Stimulated activated CD8-positive, alpha-beta memory T cell treated with anti-CD3 and anti-CD28 coated beads, Interleukin-4, amount 100 ng/mL, for 1 hour (primary cell): ENCODE measurements around the gene OS9.

Experiments
- DNase-seq, 2 donors: peaks; one replicate each; pipeline ENCODE4 v3.0.0-alpha.2; 2020; ENCODE audit warnings: low read depth in 2 of 2, low spot score in 1 of 2

Gene OS9

DNA sequence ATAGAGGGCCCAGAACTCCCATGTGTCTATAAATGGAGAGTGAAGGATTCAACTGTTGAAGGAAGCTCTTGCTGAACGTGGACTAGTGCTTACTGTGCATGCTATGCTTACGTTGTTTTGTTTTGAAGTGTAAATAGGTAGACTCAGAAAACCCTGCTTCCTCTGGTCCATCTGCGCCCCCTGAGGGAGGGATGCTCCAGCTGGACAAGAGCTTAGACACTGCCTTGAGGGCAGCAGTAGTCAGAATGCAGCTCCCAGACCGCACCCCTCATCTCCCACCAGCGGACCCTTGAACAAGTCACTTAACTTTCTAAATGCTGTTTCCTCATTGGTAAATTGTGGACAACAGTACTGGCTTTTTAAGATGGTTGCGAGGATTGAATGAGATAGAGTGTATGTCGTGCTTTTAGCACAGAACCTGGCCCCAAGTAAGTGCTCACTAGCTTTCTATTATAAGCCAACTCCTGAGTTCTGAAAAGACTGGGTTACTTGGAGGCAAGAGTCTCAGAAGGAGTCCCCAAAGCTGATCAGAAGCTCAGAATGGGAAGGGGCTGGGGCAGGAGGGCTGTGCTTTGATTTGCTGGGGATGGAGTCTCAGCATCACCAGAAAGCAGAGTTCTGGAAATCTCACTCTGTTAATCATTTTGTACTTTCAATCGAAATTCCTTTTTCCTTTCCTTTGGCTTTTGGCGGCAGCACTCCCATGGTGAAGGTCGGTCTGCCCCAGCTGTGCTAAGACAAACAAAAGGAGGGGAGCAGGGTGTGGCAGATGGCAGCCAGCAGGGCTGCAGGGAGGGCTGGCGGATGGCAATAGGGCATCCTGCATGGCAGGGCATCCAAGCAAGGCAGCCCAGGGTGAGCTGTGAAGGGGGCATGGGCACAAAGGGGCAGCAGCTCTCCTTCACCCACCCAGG lies 29.0 kb downstream of the OS9 start:
- no peak for DNase-seq

DNA sequence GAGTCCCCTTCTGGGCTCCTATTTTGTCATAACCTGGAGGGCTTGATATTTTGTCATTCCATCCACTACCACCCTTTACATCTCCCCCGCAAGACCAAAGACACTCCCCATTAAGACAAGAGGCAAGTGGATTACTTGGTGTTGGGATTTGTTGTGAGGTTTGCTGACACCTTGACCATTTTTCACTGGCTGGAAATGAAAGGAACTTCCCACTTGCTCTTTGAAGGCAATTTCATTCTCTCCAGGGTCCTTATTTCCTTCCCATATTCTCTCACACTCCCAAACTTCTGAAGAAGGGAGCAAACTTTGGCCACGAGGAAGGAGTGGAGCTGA lies 29.7 kb downstream of the OS9 start:
- DNase-seq = no peak

DNA sequence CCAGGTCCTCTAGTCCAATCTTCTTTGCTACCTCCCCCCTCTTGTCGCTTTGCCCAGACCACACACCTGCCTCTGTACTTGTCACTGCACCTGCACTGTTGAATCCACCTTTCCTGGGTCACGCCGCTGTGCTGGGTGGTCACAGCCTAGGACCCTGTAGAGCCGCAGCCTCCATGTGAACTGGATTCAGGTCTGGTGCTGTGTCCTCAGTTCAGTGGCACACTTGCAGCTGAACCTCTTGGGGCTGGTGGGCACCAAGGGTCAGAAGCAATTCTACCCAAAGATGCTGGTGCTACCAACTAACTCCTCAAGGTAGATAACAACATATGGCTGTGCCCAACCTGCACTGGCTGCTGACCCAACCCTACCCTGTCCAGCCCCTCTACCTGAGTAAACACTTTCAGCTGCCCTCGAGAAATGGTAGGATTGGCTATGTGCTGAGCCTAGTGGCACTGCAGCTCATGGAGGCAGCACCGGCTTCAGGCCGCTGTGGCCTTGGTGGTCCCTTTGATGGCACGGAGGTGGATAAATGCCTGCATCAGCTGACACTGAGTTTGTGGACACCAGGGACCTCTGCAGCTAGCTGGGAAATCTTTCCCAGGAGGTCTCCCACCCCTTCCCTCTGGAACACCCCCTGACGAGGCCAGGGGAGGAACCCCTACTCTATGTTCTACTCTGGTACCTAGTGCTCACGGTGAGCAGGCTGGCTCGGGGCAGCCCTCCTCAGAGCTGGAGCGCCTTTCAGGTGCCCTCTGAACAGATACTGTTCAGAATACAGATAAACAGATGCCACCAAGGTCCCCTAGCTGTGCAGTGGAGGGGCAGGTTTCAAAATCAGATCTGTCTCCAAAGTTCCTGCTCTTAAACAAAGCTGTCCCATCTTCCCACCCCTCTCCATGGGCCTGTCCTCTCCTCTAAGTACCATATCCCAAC lies 30.3 kb downstream of the OS9 start:
- no peak for DNase-seq

DNA sequence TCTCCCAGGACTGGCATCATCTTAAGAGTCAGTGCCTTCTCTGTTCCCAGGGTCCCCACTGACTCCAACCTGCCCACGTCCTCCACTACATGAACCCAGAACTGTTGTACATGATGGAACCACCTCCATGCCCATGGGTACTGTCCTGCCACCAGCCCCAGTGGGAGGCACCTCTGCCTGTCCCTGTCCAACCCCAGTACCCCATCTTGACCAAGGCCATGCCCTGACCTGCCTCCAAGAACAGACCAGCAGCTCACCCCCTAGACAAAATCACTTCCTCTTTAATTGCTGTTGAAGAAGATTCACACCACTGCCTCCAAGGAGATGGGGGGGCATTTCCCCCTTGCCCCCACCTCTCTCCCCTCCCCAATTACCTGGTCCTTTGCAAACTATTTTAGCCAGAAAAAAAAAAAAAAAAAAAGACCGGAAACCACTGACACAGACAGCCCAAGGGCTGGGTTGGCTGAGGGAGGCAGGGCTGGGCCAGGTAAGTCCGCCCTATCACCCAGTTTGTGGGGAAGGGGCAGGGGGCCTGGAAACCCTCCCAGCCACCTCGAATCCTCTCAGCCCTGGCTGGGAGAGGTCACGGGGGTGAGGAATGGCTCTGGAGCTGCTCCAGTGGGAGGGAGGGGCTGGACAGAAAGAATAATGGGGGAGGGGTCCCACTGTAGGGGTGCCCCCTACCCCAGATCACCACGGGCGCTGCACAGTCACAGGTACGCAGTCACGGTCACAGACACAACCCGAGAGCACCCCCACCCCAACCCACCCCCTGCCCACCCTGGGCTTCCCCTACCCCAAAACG lies 31.2 kb downstream of the OS9 start:
- DNase-seq = no peak

DNA sequence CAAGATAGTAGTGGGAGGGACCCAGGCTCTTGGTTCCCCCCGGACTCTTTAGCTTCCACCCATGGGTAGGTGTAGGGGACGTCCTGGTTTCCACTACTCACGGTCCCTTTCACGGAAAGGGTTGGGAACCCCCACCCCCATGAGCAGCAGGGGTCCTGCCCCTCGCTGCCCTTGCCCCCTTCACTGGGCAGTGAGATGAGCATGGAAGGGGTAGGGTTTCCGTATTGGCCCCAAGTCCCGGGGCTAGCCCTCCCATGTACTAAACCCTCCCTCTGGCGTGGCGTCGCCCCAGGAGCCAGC lies 31.9 kb downstream of the OS9 start:
- DNase-seq = no peak

DNA sequence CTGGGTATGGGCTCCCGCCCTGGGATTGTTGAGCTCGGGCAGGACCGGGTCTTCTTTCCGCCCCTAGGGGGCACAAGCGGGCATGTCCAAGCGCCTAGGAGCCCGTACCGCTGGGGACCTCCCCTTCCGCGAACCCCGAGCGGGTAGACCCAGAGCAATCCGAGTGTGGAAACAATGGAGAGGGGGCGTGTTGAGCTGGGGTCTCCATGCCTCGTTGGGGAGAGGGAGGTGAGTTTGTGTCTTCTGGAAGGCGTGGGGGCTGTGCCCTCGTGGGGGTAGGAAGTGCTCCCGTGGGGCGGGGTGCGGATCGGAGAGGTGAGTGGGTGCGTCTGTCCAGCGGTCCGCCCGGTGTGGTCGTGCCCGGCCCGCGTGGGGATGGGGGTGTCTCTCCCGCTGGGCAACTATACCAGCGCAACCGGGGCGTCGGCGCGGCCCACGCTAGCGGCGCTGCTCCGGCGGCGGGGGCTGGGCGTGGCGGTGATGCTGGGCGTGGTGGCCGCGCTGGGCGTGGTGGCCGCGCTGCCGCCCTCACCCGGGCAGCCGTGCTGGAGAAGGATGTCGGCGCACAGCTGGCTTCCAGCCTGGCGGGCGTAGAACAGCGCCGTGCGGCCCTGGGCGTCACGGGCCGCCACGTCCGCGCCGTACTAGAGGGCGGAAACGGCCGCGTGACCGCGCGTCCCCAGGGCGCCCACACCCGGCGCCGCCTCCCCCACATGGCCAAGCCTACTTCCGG lies 32.4 kb downstream of the OS9 start:
- DNase-seq = no peak

DNA sequence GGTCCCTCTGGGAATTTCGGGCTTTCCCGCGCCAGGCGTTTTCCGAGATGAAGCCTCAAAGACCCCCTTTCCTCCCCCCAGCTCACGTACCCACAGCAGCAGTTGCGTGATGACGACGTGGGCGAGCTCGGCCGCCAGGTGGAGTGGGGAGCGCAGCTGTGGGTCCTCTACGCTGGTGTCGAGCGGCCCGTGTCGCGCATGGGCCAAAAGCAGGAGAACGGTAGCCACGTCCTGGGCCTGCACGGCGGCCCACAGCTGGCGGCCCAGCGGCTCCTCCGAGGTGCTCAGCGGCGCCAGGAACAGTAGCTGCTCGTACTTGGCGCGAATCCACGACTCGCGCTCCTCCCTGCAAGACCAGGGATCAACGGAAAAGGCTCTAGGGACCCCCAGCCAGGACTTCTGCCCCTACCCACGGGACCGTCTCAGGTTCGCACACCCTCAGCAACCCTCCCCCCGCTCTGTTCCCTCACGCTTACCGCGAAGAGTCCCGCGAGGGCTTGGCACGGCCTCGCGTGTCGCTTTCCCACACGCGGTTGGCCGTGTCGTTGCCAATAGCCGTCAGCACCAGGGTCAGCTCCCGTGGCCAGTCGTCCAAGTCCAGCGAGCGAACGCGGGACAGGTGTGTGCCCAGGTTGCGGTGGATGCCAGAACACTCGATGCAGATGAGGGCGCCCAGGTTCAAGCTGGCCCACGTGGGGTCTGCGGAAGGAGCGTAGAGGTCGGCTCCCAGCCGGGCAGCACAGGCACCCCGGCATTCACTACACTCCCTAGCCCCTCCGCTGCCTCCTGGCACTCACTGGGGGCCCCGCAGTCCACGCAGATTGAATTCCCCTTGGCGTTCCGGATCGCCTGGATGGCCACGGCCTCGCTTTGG lies 33.2 kb downstream of the OS9 start:
- DNase-seq = no peak

DNA sequence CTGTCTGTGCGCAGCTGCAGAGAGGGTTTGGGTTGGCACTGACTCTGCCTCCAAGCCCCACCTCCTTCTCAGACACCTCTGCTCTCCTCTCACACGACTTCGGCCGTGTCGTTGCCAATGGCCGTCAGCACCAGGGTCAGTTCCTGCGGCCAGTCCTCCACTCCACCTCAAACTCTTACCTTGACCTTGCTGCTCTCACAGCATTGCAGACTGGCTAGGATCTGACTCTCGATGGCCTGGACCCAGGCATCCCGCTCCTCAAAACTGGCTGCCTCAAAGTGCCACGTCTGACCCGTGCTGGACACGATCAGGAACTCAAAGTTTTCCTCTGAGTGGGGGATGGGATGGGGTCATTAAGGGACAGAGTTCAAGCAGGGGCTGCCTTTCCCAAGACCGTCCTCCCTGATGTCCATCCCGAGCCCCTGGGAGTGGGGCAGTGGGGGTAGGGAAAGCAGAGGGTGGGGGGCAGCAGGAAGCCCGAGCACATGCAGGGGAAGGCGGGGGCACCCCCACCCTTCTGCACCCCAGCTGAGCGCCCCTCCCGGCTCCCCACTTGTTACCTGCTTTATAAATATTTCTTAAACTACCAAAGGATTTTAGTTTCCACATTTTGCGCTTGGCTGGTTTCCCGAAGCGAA lies 33.9 kb downstream of the OS9 start:
- DNase-seq = no peak

DNA sequence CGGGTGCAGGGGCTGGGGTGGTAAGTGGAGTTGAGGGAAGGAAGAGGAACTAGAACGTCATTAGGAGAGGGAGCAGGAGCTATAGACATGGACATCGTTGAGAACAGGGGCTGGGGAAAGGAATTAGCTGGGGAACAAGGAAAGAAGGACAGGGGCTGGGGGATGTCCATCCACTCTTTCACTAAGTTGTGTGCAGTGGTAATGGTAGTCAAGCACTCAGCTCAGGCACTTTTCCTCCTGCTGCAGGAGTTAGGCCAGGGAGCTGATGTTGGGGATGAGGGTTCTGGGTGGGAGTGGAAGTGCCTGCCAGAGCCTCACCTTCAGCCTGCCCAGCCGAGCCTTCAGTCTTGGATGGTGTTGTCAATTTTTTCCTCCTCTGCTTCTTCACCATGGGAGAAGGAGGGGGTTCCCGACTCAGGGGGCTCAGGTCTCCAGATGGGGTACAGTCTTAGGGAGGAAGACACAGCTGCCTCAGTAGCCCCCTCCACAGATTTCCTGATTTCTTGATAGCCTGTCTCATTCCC lies 35.5 kb downstream of the OS9 start:
- no peak for DNase-seq

DNA sequence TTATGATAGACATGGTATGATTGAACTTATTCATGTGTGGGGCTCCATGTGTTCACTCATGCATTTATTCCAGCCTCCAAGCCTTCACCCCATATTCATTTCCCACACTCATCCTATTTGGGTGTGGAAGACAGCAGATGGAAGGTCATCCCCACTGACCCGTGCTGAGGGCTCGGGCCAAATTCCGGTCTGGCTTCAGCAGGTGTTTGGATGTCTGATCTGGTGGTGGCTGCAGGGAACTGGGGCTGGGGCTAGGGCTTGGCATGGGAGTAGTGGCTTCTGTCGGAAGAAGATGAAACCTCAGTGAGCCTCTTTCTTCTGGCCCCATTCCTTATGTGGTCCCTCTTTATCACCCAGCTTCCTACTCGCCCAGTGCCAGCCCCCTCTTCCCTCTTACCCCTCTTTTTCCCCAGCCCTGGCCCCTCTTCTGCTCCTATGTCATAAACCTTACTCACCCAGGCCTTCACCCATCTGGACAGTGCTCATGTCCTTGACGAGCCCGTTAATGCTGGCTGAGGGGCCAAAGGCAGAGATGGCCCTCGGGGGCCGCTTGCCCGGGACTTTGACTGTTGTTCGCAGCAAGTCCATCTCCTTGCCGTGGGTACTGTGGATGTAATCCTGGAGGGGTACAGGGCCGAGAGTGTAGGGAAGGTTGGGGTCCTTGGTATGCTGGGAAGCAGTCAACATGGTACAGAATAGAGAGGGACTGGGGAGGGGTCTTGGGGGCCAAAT lies 36.6 kb downstream of the OS9 start:
- DNase-seq = no peak

DNA sequence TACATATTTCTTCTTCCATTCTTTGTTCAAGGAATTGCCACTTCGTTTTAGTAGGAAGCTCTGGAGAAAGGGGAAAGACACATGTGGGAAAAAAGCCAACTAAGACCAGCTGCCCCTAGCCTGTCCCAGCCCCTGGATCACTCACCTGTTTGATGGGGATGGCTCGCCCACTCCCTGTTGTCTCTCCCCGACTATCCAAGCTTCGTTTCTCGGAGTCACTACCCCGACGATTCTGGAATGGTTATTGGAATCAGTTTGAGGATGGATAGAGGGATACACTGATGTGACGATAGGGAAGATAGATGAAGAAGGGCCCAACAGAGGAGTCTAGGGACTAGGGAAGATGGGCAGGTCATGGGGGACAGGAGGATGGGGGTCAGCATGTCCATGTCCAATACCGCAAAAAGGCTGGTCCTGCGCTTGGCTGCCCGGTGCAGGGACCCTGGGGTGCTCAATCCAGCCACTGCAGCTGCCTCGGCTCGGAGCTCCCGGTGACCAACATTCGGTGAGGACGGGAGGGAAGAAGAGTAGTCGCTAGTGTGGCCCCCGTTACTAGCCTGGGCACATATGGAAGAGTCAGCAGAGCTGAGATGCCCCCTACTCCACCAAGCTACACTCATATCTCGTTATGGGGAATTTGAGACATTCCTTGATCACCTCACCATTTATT lies 37.6 kb downstream of the OS9 start:
- DNase-seq = no peak

DNA sequence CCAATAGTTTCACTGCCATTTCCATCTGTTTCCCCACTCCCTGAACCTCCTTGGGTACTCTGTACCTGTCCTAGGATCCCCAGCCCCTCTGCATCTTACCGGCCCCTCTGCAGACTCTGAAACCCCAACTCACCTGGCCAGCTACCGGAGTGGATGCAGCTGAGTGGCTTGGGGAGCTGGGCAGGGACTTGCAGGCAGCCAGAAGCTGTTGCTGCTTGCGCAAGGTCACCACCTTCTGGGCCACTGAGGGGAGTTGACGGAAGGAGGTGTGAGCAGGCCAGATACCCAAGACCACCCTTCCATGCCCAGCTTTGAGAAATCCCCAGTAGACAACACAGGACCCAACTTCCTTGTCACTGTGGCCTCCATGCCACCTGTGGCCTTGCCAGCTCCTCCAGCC lies 38.3 kb downstream of the OS9 start:
- DNase-seq = no peak

DNA sequence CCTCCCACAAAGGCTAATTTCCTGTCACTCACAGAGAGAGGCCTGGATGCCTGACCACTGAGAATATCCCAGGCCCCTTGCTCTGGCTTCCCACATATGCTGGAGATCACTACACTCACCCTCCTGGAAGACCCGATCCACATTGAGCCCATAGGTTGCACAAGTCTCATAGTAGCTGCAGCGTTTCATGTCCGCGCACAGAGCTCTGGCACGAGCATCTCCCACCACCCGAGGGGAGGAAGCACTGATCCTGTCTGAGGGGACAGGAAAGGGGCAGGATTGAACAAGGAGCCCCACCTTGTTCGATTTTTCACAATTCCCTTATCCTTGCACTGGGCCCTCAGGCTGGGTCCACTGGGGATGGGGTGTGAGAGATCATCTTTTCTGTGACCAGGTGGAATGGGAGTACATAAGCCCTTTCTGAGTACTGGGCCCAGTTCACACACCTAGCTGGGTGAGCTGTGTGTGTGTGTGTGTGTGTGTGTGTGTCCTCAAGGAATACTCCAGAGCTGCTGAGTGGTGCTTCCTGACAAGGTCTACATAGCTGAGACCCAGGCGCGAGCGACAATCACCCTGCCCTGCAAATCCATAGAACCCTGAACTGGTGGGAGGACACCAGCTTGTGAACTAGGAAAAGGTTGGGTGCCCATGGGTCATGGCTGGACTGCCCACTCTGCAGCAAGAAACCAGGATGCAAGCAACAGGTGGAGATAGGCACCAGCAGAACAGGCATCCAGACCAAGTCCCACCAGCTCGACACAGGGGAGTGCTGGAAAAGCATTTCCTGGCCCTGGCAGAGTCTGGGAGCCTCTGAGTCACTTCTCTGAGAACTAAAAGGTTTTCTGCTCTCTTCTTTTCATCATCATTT lies 39.0 kb downstream of the OS9 start:
- no peak for DNase-seq

DNA sequence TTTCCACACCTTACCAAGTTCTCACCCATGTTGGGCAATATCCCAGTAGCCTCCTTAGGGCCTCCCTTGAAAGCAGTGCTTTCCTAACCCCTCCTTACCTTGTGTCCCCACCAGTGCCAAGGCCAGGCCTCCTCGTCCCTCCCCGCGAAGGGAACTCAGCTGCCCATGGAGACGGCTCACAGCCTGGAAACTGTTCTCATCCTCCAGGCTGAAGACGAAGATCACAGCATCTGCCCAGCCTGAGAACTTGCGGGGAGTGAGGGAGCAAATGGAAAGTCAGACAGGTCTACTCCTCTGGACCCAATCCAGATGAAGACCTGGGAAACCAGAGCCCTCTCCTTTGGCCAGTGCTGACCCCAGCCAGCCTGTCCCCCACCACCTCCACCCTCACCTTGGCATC lies 40.0 kb downstream of the OS9 start:
- DNase-seq = no peak

DNA sequence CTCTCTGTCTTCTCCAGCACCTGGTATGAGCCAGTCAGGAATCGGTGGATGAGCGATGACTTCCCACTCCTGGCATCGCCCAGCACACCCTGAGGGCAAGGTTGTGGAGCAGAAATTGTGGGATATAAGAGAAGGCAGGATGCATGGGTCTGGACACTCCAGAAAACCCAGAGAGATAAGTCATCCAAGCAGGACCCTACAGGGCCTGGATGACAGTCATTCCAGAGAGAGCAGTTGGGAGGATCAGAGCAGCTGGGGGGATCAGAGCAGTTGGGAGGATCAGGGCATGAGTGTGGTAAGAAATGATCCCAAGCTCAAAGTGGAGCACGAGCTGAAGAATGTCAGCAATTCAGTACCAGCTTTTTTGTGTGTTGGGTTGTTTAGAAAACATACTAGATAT lies 40.7 kb downstream of the OS9 start:
- DNase-seq = no peak

DNA sequence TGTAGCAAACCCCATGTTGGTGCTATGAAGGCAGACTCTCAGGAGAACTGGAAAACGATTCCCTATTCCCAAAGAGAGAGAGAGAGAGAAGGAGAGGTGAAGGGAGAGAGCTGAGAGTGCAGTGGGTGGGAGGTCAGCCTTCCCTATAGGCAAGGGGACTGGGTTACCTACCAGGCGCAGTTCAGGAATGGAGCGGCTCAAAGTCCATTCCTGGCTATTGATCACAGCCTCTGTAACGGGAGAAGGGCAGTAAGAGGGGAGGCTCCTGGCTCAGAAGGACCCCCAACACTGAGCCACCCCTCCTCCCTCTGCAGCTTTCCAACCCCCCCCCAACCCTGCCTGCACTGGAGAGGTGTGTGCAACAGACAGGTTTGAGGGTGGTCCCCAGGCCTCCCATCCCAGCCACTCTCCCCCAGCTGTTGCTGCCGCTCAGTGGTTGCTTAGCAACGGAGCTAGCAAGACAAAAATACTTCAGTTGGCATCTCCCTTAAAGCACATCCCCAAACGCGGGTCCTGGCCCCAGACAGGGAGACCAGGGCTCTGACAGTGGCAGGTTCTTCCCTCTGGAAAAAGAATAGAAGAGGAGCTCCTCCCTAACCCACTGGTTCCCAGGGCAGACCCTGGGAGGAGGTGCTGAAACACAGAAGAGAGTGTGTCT lies 41.4 kb downstream of the OS9 start:
- DNase-seq = no peak
